SK-MEL-5 (cell line): ENCODE measurements around the gene MAF. TPM values are rescaled to one million over a fixed set of nuclear protein-coding genes. Genes with fewer than 3 reads are reported as not detected.

ENCODE experiments used
- DNase-seq: peaks from one replicate; pipeline ENCODE4 v3.0.0-alpha.2; 2016; ENCODE audit warnings: low read depth, low spot score
- in situ Hi-C: cut with HindIII; loops from 2 replicates; pipeline ENCODE4 v1.10.0; 2016; ENCODE audit warnings: low sequenced_read_pairs, high pct_unique_total_duplicates, low pct_unique_long_range_greater_than_20kb
- polyA plus RNA-seq, 2 experiments: library from polyadenylated mRNA; depleted of rRNA; stranded (reverse); fragments of >200 nt; gene quantifications; 2 replicates each; pipeline ENCODE4 v1.2.3, GENCODE V29; 2015
- total RNA-seq: library from RNA; depleted of rRNA; stranded (reverse); fragments of >200 nt; shearing (Covaris generic); gene quantifications from 2 replicates; pipeline ENCODE4 v1.2.3, GENCODE V29; 2014; rRNA removed

Gene MAF
- total RNA-seq = 10.0 and 10.2 TPM in 2 replicates
- 27.1 and 29.4 TPM in 2 replicates for polyA plus RNA-seq (2015; cell fraction: cytosol; rRNA removed)
- polyA plus RNA-seq (2015; cell fraction: nucleus; rRNA removed) = 15.4 and 18.6 TPM in 2 replicates

DNA sequence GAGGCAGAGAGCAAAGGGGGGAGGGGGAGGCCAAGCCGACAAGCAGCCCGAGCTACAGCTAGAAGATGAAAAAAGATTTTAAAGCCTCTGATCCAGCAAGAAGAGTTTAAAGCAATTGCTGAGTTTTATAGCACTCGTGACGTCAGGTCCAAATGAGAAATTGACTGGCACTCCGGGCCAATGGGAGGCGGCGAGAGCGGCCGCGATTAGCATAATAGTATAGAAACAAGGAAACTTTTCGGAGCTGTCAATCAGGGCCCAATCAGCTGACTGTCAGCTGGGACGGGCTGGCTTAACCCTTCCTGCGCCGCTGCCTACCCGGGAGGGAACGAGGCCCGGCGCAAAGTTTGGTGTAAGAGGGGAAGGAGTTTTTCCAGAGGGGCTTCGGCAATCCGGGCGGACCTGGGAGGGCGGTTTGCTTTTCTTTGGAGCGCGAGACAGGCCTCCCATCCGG, at the start of gene MAF:
Gene MAF (minus strand): TSS at position 100 of the 454 bp plus-strand sequence. CDS start 835 bp downstream, outside the sequence.
- peak; percentile 95 for DNase-seq
- in situ Hi-C loops = no loop called here

DNA sequence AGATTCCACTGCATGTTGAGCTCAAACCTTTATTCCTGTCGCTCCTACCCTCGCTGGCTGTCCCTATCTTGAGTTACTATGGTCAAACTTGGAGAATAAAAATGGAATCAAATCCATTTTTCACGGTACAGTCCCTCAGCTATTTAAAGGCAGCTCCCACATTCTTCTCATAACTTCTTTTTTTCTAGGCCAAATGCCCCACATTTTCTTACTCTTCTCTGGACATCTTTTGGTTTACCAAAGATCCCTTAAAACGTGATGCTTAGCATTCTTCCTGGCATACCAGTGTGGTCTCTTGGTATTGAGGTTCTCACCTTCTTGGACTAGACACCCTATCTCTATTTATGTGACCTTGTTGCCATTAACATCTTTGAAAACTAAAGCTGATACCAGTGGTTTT, 48.3 kb upstream of the MAF start:
- DNase-seq = no peak
- in situ Hi-C loops = no loop called here

DNA sequence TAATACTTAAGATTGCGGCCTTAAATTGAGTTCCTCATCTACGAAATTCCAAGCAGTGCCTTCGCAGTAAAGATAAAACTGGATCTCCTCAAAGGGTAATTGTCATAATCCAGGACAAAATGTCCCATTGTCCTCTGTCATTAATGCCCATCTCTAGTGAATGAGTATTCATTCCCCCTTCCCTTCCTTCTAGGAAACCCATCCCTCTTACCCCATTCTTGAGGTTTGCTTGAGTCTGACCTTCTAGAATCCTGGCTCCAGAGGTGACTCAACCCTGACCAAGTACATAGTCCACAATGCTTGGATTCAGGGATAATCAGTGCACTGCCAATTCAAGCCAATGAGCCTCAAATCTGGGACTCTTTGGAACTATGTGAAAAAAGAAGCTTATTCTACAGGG, 47.0 kb upstream of the MAF start:
- peak; percentile 86 for DNase-seq

GRCh38 chr16:79645701-79646100, 45.2 kb upstream of the MAF start:
- in situ Hi-C loops = no loop called here
- DNase-seq = peak; percentile 20

More for the DNA sequence above, 47.0 kb upstream of the MAF start:
- in situ Hi-C loops = no loop called here

DNA sequence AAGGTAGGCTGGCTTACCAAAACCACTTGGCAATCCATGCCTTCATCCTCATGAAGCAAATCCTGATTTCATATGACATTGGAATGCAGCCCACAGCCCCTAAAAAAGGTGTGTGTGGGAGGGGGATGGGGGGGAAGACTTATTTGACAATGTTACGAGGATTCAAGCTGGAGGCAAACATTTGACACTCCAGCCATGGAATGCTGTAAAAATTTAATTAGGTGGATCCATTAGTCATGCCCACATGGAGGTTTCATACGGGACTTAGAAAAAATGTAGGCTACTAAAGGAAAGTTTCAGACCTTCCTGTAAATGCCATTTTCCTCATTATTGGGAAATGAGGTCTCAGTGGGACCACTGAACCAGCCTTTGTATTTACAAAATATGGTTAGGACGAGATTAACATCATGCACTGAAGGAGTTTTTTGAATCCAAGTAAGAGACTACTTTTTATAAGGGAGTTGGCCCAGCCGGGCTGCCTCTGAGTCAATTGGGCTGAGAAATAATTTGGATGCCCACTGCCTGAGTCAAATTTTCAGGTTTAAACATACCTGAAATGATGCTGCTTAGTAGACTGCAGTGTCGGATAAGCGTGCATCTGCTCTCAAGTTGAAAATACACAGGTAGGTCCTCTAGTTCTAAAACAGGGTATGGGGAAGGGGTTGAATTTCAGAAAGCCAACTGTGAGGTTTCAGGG, 44.6 kb upstream of the MAF start:
- in situ Hi-C loops = no loop called here
- no peak for DNase-seq

GRCh38 chr16:79642652-79643051, 42.1 kb upstream of the MAF start:
- no peak for DNase-seq
- in situ Hi-C loops = no loop called here

DNA sequence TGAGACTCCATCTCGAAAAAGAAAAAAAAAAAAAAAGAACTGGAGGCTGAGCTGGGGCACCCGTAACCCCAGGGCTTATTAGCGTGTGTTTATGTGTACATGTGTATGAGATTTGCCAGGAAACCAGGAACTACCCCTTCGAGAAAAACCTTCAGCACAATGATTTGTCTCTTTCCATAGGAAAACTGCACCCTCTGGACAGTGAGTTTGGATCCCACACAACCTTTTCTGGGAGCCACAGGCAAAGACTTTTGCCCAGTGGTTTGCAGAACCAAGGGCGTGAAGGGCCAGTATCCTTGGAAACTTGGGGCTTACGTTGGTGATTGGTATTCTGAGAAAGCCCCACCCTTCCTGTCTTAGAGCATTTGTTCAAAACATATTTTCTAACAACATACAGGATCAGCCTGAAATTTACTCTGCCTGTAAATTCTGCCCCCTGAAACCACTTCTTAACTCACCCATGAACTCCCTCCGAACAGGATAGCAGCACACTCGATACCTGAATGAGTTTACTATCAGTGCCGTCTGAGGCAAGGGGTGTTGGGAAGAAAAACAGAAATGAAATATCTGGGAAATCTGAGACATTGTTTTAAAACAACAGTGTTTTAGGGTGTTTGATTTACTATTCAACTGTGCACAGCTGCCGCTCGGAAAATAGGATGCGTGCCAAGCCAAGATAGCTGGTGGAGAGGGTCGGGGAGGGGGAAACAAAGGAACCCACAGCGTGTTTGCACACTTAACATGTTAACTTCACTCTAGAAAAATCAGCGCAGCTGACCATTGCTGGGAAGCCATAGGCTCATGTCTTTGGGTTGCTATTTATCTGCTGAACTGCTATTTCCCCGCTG, 40.2 kb upstream of the MAF start:
- in situ Hi-C loops = no loop called here
- no peak for DNase-seq

GRCh38 chr16:79639576-79640311, 39.2 kb upstream of the MAF start:
- peak; percentile 13 for DNase-seq
- in situ Hi-C loops = no loop called here

- DNase-seq = no peak
- in situ Hi-C loops = no loop called here
Measured at GRCh38 chr16:79638386-79638785, 37.8 kb upstream of the MAF start.

DNA sequence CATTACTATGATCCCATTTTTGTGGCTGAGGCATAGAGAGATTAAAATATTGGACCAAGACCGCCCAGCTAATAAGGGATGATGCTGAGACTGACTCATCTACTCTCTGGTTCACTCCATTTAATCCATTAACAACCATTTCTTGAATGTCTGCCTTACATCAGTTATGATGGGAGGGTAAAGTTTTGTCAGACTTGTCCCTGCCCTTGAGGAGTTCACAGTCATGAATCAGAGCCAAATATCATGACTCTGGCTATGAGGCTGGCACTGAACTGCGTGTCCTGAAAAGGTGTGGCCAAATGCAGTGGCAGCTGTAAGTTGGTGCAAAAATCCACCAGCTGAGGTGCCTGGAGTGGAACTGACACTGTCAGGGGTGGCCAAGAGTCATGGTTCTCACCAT, 35.0 kb upstream of the MAF start:
- DNase-seq = no peak
- in situ Hi-C loops = no loop called here

DNA sequence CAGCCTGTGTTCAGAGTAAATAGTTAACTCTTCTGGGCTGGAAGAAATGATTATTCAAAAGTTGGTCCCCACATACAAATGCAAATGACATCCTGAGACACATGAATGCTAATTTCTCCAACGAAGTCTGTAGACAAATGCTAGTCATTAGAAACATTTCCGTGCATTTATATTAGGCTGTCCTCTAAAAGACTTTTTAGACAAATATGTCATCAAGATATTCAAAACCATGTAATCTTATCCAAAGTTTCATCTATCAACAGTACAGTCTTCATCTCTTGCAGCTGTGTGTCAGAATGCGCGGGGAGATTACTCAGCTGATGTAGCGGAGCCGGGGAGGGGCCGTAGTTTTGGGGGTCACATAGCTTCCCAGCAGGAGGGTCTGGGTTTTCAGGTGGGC, 33.8 kb upstream of the MAF start:
- DNase-seq = no peak
- in situ Hi-C loops = no loop called here

DNA sequence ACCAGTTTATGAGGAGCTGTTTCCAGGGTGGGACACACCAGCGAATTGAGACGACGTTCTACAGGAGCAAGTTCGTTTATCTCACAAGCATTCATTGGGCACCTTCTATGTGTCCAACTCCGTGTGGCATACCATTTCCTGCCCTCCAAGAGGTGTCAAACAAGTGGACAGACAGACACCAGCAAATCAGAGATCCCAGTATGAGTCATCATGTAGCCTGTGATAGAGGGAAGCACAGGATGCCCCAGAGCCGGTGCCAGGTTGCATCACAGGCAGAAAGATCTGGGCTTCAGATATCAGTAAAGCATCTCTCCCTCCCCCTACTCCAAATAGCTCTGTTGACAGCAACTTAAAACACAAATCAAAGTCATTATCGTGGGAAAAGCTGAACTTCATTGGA, 31.8 kb upstream of the MAF start:
- no peak for DNase-seq
- in situ Hi-C loops = no loop called here

GRCh38 chr16:79628988-79629387, 28.5 kb upstream of the MAF start:
- in situ Hi-C loops = no loop called here
- no peak for DNase-seq

DNA sequence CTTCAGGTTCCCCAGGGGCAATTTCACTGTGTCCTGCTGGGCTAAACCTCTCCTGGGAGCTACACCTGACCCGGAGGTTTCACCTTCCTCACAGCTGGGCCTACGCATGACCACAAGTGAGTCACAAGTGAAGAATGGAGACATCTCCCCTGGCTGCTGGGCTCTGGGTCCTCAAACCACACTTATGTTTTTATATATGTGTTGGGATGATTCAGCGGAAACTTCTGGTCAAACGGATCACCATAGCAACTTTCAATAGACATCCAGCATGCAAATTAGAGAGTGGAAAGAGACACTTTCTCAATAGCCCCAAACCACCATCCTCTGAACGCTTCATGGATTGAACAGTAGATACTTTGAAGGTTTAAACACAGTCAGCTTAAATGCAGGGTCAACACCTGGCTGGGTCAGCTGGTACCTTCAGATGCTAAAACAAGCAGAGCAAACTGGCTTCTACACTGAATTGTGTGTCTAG, 28.0 kb upstream of the MAF start:
- in situ Hi-C loops = no loop called here
- DNase-seq = no peak

GRCh38 chr16:79627092-79627491, 26.6 kb upstream of the MAF start:
- no peak for DNase-seq
- in situ Hi-C loops = no loop called here

- no peak for DNase-seq
- in situ Hi-C loops = no loop called here
Measured at GRCh38 chr16:79625738-79626137, 25.2 kb upstream of the MAF start.

DNA sequence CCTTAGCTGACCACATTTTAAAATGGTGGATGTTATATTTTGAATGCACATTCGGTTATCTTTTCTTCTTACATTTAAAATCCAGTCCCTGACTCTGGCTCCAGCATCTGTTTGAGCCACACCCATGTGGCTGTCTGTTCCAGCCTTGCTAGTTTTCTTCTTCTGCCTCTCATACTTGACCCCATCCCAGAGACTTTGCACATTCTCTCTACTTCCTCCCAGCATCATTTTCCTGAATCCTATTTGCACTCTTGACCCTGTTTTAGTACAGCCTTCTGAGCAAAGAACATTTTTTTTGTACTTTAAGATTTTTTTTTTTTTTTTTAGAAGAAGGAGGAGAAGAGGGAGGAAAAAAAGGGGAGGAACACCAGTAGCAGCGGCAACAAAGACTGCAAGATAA, 23.3 kb upstream of the MAF start:
- in situ Hi-C loops = no loop called here
- no peak for DNase-seq

- no peak for DNase-seq
- in situ Hi-C loops = no loop called here
Measured at GRCh38 chr16:79623062-79623461, 22.5 kb upstream of the MAF start.
